Tibial artery (tissue), 4 donors: ENCODE results near the gene CERS6.

Source experiments
- DNase-seq, 2 donors: peaks; one replicate each; pipeline ENCODE4 v3.0.0-alpha.2; 2019
- H3K27ac ChIP-seq, 2 donors: fragments of 200-600 bp; sonication (generic) in 1 of 2; 1 replicate in 1 of 2; 2 replicates in 1 of 2; pipeline ENCODE4 v1.5.1; 2018 to 2019; ENCODE audit warnings: mild to moderate bottlenecking in 1 of 2
- H3K27me3 ChIP-seq, 2 donors: fragments of 200-600 bp; sonication (generic) in 1 of 2; one replicate each; pipeline versions ENCODE4 v1.5.1 to v1.6.0; 2016 to 2019
- H3K36me3 ChIP-seq, 3 donors: fragments of 200-600 bp; sonication (generic) in 2 of 3; one replicate each; pipeline ENCODE4 v1.5.1; 2016 to 2019; ENCODE audit warnings: mild to moderate bottlenecking in 2 of 3
- H3K4me1 ChIP-seq, 4 donors: fragments of 200-600 bp; sonication (generic) in 2 of 4; 1 replicate in 3 of 4; 2 replicates in 1 of 4; pipeline ENCODE4 v1.5.1; 2016 to 2019
- H3K4me3 ChIP-seq, 2 donors: fragments of 200-600 bp; sonication (generic) in 1 of 2; 1 replicate in 1 of 2; 2 replicates in 1 of 2; pipeline ENCODE4 v1.5.1; 2018 to 2019; ENCODE audit warnings: mild to moderate bottlenecking in 2 of 2
- H3K9me3 ChIP-seq, 3 donors: fragments of 200-600 bp; sonication (generic) in 1 of 3; one replicate each; pipeline ENCODE4 v1.5.1; 2016 to 2019
- CTCF ChIP-seq, 2 experiments: fragments of 200-600 bp in 1 of 2; fragments of 450-650 bp in 1 of 2; IDR thresholded peaks; one replicate each; pipeline ENCODE4 v1.5.1; 2017 to 2019; ENCODE audit warnings: antibody characterized with exemption in 2 of 2, mild to moderate bottlenecking in 1 of 2, moderate library complexity in 1 of 2
- intact Hi-C: fragments of 100-400 bp; cut with DNase I; formaldehyde crosslinking; loops from one replicate; pipeline ENCODE4 v1.15.0; 2023; ENCODE audit warnings: low total_unique reads

Gene CERS6

GRCh38 chr2:168469281-168469988, 13.4 kb downstream of the CERS6 start:
- Histone ChIP-seq H3K4me3 (no peak overlapping the region), H3K27me3 (no peaks in the 10 kb centered on the region), H3K36me3 (no peaks in the 10 kb centered on the region), H3K9me3 (no peaks in the 10 kb centered on the region), H3K4me1 (peaks cover 0 to 41% (median 8%) of the 10 kb centered on the region in 4 donors), H3K27ac (no peak overlapping the region)
- intact Hi-C loops = no loop called here
- DNase-seq = no peak
- no peak for TF ChIP-seq CTCF (IDR thresholded peaks at IDR 0.05)

- intact Hi-C loops = no loop called here
- no peak for TF ChIP-seq CTCF (IDR thresholded peaks at IDR 0.05)
- Histone ChIP-seq H3K27ac (no peak overlapping the region), H3K4me1 (peaks cover 0 to 38% (median 8%) of the 10 kb centered on the region in 4 donors), H3K36me3 (no peaks in the 10 kb centered on the region), H3K9me3 (no peaks in the 10 kb centered on the region), H3K4me3 (no peak overlapping the region), H3K27me3 (no peaks in the 10 kb centered on the region)
- no peak for DNase-seq
Observed at GRCh38 chr2:168470320-168471162, 14.5 kb downstream of the CERS6 start.

GRCh38 chr2:168471163-168471475, 15.0 kb downstream of the CERS6 start:
- Histone ChIP-seq H3K27me3 (no peaks in the 10 kb centered on the region), H3K27ac (no peak overlapping the region), H3K36me3 (no peaks in the 10 kb centered on the region), H3K9me3 (no peaks in the 10 kb centered on the region), H3K4me1 (peaks cover 0 to 32% (median 8%) of the 10 kb centered on the region in 4 donors), H3K4me3 (no peak overlapping the region)
- DNase-seq = no peak
- intact Hi-C loops = no loop called here
- no peak for TF ChIP-seq CTCF (IDR thresholded peaks at IDR 0.05)

GRCh38 chr2:168475636-168476035, 19.6 kb downstream of the CERS6 start:
- no peak for DNase-seq
- TF ChIP-seq CTCF (IDR thresholded peaks at IDR 0.05) = no peak
- intact Hi-C loops = no loop called here
- Histone ChIP-seq H3K4me3 (no peak overlapping the region), H3K27ac (no peak overlapping the region), H3K9me3 (no peaks in the 10 kb centered on the region), H3K4me1 (peaks cover 0 to 5% (median 0%) of the 10 kb centered on the region in 4 donors), H3K36me3 (no peaks in the 10 kb centered on the region), H3K27me3 (no peaks in the 10 kb centered on the region)

GRCh38 chr2:168478206-168478605, 22.1 kb downstream of the CERS6 start:
- Histone ChIP-seq H3K36me3 (no peaks in the 10 kb centered on the region), H3K4me1 (peaks cover 0 to 20% (median 9%) of the 10 kb centered on the region in 4 donors), H3K4me3 (no peak overlapping the region), H3K27ac (no peak overlapping the region), H3K27me3 (no peaks in the 10 kb centered on the region), H3K9me3 (no peaks in the 10 kb centered on the region)
- intact Hi-C loops = no loop called here
- TF ChIP-seq CTCF (IDR thresholded peaks at IDR 0.05) = no peak
- DNase-seq = no peak
